ENCODE measurements around the gene SLC35E1. TPM values are rescaled to one million over a fixed set of nuclear protein-coding genes. Genes with fewer than 3 reads are reported as not detected.

SLC35E1 gene
- total RNA-seq, 2 experiments from 2014 or later: 40.6 to 43.1 TPM

DNA sequence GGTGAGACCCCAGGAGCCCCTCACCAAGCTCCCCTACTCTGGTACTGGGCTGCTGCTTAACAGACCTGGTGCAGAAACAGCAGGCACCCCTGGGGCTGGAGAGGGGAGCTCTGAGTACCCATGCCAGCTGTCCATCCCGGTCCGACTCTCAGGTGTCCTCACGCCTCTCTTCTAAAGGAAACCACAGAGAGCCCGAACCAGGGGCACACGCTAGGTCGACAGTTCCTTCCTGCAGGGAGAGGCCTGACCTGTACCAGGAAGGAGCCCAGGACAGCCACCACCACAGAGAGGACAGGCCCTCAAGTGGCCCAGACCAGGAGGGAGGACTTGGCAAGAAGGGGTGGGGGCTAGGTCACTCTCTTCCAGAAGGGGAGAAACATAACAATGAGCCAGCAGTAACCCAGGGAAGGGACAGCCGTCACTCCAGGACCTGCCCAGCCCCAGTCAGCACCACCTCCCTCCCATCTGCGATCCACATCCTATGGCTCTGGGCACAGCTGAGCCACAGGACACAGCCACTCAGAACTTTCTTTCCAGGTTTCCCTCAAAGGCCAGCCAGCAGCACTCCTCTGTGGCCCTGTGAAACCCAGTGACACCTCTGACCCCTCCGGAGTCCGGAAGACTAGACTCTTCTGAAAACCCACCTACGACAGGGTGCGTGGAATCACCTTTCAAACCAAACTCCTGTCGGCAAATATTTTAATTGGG lies 13.0 kb upstream of the SLC35E1 start:
- no peaks in the 10 kb centered on the region for H3K27me3 Mint-ChIP-seq
- peak overlapping the region; percentile 58 for H3K4me3 Mint-ChIP-seq
- peaks cover 88% of the 10 kb centered on the region for H3K4me1 Mint-ChIP-seq
- ChIA-PET CTCF (interaction anchor here (0.6 to 1.4 kb wide), 4 partner anchors 8 to 115 kb away, joined by 3 to 6 read pairs (median 4); no protein-coding TSS in a partner anchor), POLR2A (interaction anchor here (0.9 to 1.2 kb wide), 3 partner anchors 11 to 77 kb away, joined by 3 to 6 read pairs (median 3); partner anchors contain the start of gene MED26)
- no peak for DNase-seq
- H3K36me3 Mint-ChIP-seq (ENCODE audit: low read depth): no peaks in the 10 kb centered on the region
- peak overlapping the region; percentile 88 for H3K27ac Mint-ChIP-seq
- no peaks in the 10 kb centered on the region for H3K9me3 Mint-ChIP-seq

DNA sequence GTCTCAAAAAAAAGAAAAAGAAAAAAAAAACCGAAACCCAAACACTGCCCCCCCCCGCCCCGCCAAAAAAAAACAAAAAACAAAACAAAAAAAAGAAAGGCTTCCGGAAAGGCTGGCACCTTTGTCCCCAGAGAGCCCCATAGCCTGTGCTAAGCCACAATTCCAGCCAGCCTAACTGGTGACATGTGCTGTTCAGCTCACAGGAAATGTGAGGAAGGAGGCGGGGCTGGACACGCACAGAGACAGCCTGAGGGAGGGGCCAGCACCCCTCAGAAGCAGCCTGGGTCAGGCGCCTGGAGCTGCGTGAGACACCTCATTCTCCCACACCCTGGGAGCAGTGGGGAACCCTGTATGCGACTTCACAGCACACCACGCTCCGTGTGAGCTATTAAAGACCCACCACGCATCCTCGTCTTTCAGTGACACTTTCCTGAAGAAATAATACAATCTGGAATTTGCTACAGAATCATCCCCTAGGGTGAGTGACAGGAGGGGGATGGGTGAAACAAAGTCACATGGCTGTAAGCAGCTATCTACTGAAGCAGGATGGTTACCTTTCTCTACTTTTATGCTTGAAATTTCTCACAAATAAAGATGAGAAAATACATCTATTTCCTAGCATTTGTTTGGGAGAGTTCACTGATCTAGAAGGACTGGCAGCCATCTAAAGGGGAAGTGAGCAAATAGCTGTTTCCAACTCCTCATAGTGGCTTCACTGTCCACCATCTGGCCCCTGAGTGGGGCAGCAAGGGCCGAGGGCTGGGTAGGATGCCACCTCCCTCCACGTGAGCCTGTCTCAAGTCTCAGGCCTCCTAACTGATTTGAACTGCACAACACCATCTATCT lies 12.3 kb upstream of the SLC35E1 start:
- H3K4me1 Mint-ChIP-seq: peaks cover 85% of the 10 kb centered on the region
- peaks cover 2% of the 10 kb centered on the region for H3K36me3 Mint-ChIP-seq (ENCODE audit: low read depth)
- no peaks in the 10 kb centered on the region for H3K9me3 Mint-ChIP-seq
- DNase-seq: peak; percentile 94
- H3K4me3 Mint-ChIP-seq: peak overlapping the region; percentile 58
- ChIA-PET POLR2A (interaction anchor here (0.6 to 1.2 kb wide), 4 partner anchors 11 to 78 kb away, joined by 3 to 6 read pairs (median 4); partner anchors contain the start of gene MED26), CTCF (interaction anchor here (0.6 to 1.4 kb wide), 7 partner anchors 8 to 55 kb away, joined by 3 to 6 read pairs (median 3); partner anchors contain the start of gene MED26)
- H3K27me3 Mint-ChIP-seq: no peaks in the 10 kb centered on the region
- H3K27ac Mint-ChIP-seq: peak overlapping the region; percentile 88

DNA sequence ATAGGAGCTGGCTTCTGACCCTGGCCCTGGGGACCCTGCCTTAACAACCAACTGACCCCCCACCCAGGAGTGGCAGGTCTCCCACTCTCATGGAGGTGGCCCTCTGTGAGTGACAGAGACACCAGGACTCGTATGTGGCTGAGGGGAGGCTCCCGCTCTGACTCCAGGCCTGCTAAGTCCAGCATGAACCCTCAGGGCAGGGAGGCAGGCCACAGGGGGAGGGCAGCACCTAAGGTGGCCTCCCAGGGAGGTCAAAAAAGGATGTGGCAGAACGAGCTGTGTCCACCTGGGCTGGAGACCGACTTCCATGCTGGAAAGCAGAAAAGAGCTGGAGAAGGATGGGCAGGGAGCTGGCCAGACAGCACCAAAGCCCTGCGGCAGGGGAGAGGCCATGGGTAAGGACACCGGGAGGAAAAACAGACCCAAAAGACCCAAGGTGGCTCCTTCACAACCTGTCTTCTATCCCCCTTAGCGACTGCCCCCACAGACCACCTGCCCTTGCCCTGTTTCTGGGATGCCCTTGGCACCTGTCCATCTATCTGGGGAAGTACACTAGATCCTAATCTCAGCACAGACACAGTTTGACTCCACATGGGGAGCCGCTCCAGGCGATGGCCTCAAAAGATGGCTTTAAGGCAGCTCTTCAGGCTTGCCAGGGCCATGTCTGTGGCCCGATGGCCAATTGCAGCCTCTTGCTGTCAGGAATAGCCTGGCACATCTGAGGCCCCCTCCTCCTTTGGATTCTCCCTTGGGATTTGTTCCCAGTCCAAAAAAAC lies 10.5 kb upstream of the SLC35E1 start:
- ChIA-PET POLR2A (no interaction called here), CTCF (interaction anchor here (1.0 to 1.7 kb wide), 3 partner anchors 9 to 55 kb away, joined by 3 to 5 read pairs (median 3); no protein-coding TSS in a partner anchor)
- no peak for DNase-seq
- Mint-ChIP-seq H3K4me3 (peak overlapping the region; percentile 32), H3K36me3 (ENCODE audit: low read depth) (peaks cover 7% of the 10 kb centered on the region), H3K4me1 (peaks cover 67% of the 10 kb centered on the region), H3K9me3 (no peaks in the 10 kb centered on the region), H3K27me3 (no peaks in the 10 kb centered on the region), H3K27ac (peak overlapping the region; percentile 88)

DNA sequence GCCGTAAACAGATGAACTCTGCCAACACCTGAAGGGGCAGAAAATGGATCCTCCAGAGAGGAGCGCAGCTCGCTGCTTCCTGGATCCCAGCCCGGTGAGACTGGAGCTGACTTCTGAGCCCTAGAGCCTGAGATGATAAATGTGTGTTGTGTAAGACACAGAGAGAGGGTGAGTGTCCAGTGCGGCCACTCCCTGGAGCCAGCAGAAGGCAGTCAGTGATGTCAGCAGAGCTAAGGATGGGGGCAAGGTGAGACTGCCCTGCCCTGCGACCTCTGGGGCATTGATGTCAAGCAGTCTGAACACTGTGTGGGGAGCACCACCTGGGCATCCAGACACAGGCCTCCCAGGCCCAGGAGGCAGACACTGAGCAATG lies 9.7 kb upstream of the SLC35E1 start:
- DNase-seq: no peak
- Mint-ChIP-seq H3K4me1 (peaks cover 59% of the 10 kb centered on the region), H3K27me3 (no peaks in the 10 kb centered on the region), H3K4me3 (no peak overlapping the region), H3K27ac (peak overlapping the region; percentile 76), H3K36me3 (ENCODE audit: low read depth) (peaks cover 9% of the 10 kb centered on the region), H3K9me3 (no peaks in the 10 kb centered on the region)
- ChIA-PET CTCF (interaction anchor here (0.6 to 1.7 kb wide), 5 partner anchors 8 to 124 kb away, joined by 3 to 5 read pairs (median 3); no protein-coding TSS in a partner anchor), POLR2A (no interaction called here)

DNA sequence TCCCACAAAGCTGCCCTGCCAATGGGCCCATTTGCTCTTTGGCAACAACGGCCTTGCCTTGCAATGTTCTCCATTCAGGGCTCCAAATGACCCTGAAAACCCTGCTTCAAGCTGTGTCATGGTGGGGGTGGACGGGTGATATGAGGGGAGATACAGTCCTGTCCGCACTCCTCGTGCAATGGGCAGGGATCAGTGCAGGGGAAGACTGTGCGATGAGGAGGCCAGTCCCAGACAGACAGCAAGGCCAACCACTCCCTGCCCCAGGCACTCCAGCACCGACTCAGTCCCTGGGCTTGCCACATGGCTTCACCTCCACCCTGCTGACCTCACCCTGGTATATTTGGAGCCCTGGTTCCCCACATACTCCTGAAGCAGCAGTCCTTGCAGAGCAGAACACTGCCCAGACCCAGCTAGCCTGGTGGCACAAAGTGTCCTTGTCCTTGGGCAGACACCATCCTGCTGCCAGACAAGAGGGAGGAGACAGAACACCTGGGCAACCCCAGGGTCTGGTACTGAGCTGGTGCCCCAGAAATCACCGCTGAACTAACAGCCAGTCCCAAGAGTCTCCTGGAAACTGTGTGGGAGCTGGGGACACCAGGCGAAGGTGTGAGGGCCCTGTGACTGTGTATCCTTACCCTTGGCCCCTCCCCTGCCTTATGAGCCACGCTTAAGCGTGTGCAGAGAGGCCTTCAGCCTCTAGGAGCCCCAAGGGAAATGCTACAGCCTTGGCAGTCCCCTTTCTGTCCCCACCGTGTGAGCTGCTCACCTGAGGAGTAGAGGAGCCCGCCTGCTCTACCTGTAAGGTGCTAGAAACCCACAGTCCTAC lies 9.1 kb upstream of the SLC35E1 start:
- Mint-ChIP-seq H3K27me3 (no peaks in the 10 kb centered on the region), H3K36me3 (ENCODE audit: low read depth) (peaks cover 10% of the 10 kb centered on the region), H3K4me1 (peaks cover 53% of the 10 kb centered on the region), H3K4me3 (no peak overlapping the region), H3K9me3 (no peaks in the 10 kb centered on the region), H3K27ac (peak overlapping the region; percentile 76)
- ChIA-PET CTCF (interaction anchor here (0.6 to 1.7 kb wide), 6 partner anchors 14 to 124 kb away, joined by 3 to 5 read pairs (median 3); no protein-coding TSS in a partner anchor), POLR2A (no interaction called here)
- no peak for DNase-seq

DNA sequence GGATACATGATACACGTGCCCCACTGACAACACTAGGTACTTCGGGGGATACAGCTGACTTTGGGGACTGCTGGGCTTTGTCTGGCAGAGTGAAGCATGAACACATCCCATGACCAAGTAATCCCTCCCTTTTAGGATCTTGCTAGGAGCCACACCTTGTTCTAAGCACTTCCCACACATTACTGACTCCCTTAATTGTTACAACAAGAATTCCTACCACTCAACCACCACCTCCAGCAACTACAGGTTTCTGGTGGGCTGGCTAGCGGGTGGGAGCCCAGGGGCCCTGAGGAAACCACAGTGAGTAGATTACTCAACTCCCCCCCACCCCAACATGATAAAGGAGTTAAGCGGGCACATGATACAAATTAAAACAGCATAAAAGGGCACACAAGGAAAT lies 7.2 kb upstream of the SLC35E1 start:
- no peak for DNase-seq
- Mint-ChIP-seq H3K27me3 (no peaks in the 10 kb centered on the region), H3K27ac (no peak overlapping the region), H3K36me3 (ENCODE audit: low read depth) (peaks cover 20% of the 10 kb centered on the region), H3K9me3 (no peaks in the 10 kb centered on the region), H3K4me3 (no peak overlapping the region), H3K4me1 (peaks cover 45% of the 10 kb centered on the region)
- POLR2A ChIA-PET: no interaction called here
- CTCF ChIA-PET: interaction anchor here (1.3 kb wide), 1 partner anchor 8 kb away, joined by 4 read pairs; no protein-coding TSS in a partner anchor

DNA sequence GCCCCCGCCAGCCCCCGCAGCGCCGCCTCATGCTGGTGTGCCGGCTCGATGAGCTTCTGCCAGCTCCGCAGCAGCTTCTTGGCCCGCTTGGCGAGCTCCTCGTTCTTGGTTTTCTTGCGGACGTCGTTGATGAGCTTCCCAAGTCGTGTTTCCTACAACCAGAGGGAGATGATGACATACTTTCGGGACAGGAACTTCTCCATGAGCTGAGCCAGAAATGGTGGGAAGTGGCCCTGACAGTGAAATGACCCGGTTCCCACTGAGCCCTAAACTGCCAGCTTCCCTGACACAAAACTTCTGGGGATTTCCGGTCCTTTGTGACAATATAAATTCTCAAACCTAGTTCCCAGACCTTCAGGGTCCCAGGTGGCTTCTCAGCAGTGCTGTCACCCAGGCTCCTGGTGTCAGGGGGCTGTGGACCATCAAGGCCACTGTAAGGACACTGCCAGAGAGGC lies 5.3 kb upstream of the SLC35E1 start:
- ChIA-PET POLR2A (no interaction called here), CTCF (interaction anchor here (0.5 kb wide), 1 partner anchor 20 kb away, joined by 4 read pairs; no protein-coding TSS in a partner anchor)
- Mint-ChIP-seq H3K27ac (no peak overlapping the region), H3K36me3 (ENCODE audit: low read depth) (peaks cover 34% of the 10 kb centered on the region), H3K4me1 (peaks cover 43% of the 10 kb centered on the region), H3K27me3 (no peaks in the 10 kb centered on the region), H3K9me3 (no peaks in the 10 kb centered on the region), H3K4me3 (no peak overlapping the region)
- no peak for DNase-seq

DNA sequence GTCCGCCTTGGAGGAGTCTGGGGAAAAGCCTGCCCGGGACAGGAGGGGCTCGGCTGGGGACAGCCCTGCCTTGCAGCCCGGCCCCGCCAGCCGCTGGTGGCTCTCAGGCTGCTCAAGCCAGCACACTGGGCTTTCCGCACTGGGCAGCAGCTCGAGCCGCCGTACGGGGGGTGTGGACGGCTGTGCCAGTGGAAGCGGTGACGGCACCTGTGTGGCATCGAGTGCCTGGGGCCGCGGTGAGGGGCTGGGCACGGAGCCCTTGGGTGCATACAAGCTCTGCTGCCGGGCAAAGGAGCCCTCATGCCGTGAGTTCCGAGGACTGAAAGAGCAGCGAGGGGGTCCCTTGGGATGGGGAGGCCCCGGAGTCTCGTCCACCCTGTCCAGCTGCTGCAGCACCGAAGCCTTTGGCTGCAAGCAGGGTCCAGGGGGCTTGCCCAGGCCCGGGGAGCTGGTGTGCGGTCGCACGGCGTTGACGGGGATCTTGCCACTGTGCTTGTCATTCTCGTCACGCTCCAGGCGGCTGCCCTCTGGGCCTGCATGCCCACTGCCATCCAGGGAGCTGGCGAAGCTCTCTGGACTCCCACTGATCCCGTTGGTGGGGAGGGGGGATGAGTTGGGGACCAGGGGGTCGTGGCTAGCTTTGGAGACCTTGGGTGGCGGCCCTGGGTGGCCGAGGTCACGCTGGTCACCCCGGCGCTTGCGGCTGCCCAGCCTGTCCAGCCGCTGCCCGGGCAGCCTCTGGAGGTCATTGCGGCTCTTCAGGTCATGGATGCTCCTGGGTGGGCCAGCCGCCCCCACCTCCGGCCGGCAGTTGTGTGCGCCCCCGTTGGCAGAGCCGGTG lies 4.7 kb upstream of the SLC35E1 start:
- POLR2A ChIA-PET: no interaction called here
- Mint-ChIP-seq H3K9me3 (no peaks in the 10 kb centered on the region), H3K27ac (no peak overlapping the region), H3K27me3 (no peaks in the 10 kb centered on the region), H3K36me3 (ENCODE audit: low read depth) (peaks cover 37% of the 10 kb centered on the region), H3K4me3 (no peak overlapping the region), H3K4me1 (peaks cover 42% of the 10 kb centered on the region)
- CTCF ChIA-PET: interaction anchor here (0.9 to 1.5 kb wide), 2 partner anchors 9 to 11 kb away, joined by 3 to 5 read pairs; no protein-coding TSS in a partner anchor
- no peak for DNase-seq

DNA sequence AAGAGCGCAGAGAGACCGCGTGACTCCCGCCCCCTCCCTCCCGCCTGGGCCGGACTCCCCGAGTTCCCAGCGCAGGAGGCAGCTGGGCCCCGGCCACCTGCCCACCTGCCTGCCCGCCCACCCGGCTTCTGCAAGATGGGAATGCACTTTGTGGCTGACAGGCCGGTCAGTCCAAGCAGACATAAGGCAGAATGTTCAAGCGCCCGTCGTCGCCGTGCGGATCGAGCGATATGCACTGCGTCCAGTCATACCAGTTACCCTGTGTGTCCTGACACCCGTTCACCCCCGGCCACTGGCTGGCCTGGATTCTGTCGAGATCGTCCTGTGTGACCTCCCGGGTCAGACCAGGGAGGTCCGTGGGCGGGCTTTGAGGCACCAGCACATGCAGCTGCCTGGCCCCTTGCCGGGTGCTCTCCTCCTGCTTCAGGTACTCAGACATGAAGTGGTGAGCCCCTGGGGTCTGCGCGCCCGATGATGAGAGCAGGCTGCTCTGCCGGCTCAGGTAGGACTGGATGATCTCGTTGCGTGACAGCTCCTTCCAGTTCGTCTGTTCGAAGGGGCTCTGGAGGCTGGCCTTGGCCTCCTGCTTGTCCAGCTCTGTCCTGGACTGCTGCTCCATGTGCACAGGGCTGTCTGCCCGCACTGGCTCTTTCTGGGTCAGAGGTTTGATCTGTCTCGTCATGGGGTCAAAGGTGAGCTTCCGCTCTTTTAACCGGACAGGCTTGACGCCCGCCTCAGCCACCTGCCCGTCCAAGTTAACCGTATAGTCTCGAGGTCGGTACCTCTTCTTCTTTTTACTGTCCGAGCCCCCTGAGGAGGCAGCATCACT lies 3.9 kb upstream of the SLC35E1 start:
- Mint-ChIP-seq H3K27me3 (no peaks in the 10 kb centered on the region), H3K4me3 (no peak overlapping the region)
- CTCF ChIA-PET: interaction anchor here (0.9 to 1.5 kb wide), 3 partner anchors 8 to 10 kb away, joined by 3 to 5 read pairs (median 3); no protein-coding TSS in a partner anchor

DNA sequence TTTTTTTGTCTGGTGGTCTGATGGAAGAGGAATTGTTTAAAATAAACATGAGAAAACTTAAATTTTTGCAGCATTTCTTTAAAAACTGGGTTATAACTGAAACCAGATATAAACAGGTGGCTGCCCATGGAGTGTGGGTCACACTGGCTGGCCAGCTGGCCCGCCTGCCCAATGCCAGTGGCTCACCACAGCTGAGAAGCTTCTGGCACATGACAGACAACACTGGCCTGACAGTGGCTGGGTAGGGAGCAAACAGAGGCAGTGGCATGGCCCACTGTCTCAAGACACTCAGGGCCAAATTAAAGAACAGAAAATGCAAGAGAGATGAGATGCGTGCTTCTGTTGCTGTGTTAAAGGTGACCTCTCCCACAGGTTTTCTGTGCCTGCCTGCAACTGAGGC lies 3.1 kb upstream of the SLC35E1 start:
- no peak for DNase-seq
- H3K27ac Mint-ChIP-seq: peak overlapping the region; percentile 48
- ChIA-PET CTCF (interaction anchor here (1.2 kb wide), 1 partner anchor 10 kb away, joined by 3 read pairs; no protein-coding TSS in a partner anchor), POLR2A (no interaction called here)
- peaks cover 46% of the 10 kb centered on the region for H3K4me1 Mint-ChIP-seq
- H3K4me3 Mint-ChIP-seq: no peak overlapping the region
- H3K9me3 Mint-ChIP-seq: no peaks in the 10 kb centered on the region
- H3K36me3 Mint-ChIP-seq (ENCODE audit: low read depth): peaks cover 39% of the 10 kb centered on the region
- H3K27me3 Mint-ChIP-seq: no peaks in the 10 kb centered on the region

More for the DNA sequence above, 3.9 kb upstream of the SLC35E1 start:
- H3K4me1 Mint-ChIP-seq: peaks cover 44% of the 10 kb centered on the region
- no peaks in the 10 kb centered on the region for H3K9me3 Mint-ChIP-seq
- DNase-seq: no peak
- POLR2A ChIA-PET: no interaction called here
- H3K27ac Mint-ChIP-seq: no peak overlapping the region
- H3K36me3 Mint-ChIP-seq (ENCODE audit: low read depth): peaks cover 37% of the 10 kb centered on the region

All from activated CD4-positive, alpha-beta T cell treated with anti-CD3 and anti-CD28 coated beads, Interleukin-2, amount 10 ng/mL, durations not matched to agents 7 days and 5 days (primary cell).